Frontal cortex (tissue), 4 donors: ENCODE data around the gene PDZK1. TPM values are rescaled to one million over a fixed set of nuclear protein-coding genes. Genes with fewer than 3 reads are reported as not detected.
"Not testable (repeated sequence)": the region's sequence is repeated elsewhere in the genome, so short reads cannot be mapped to it uniquely, and the experiment has no call there.

Experiments used
- DNase-seq, 2 donors: peaks; one replicate each; pipeline ENCODE4 v3.0.0; 2012; ENCODE audit warnings: low spot score in 2 of 2
- FAIRE-seq: peaks from 2 replicates; lab custom pipeline; 2012; peaks lifted over from hg19 to GRCh38; lab: Jason Lieb, UNC
- total RNA-seq: library from RNA; depleted of rRNA; stranded (reverse); fragments of >200 nt; gene quantifications from one replicate; pipeline ENCODE4 v1.2.3, GENCODE V29; 2014
- donor health status: control.
- donor health status: control.
- donor health status: control.

The PDZK1 gene
- total RNA-seq, 1 donor from 2014 or later: 0.82 TPM

GRCh38 chr1:145714524-145715111 lies 7.5 kb upstream of the PDZK1 start:
- FAIRE-seq (no peak), DNase-seq (no peak)

DNA sequence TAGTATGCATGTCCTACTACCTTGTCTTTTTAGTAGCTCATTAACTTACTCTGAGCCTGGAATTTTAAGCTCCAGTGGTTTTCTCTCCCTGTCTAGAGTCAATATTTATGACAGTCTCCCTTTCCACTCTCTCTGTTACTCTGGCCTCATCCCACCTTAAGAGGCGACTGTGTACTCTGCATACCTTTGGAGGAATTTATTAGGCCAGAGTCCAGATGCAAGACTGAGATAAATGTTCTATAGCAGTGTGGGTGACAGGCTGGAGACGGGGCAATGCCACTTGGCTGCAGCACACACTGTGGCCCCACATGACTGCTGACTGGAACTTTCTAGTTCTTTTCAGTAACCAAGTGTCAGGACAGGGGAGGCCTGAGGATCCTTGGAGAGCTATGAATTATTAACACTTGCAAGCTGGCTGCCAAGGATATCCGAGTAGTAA lies 4.1 kb upstream of the PDZK1 start:
- FAIRE-seq (no peak), DNase-seq (no peak)

GRCh38 chr1:145710291-145711027 lies 3.3 kb upstream of the PDZK1 start:
- DNase-seq (no peak), FAIRE-seq (no peak)

GRCh38 chr1:145708063-145708462 lies 895 bp upstream of the PDZK1 start:
- FAIRE-seq (no peak), DNase-seq (no peak)

GRCh38 chr1:145706086-145706664 lies 993 bp downstream of the PDZK1 start:
- FAIRE-seq: no peak
- no peak for DNase-seq

DNA sequence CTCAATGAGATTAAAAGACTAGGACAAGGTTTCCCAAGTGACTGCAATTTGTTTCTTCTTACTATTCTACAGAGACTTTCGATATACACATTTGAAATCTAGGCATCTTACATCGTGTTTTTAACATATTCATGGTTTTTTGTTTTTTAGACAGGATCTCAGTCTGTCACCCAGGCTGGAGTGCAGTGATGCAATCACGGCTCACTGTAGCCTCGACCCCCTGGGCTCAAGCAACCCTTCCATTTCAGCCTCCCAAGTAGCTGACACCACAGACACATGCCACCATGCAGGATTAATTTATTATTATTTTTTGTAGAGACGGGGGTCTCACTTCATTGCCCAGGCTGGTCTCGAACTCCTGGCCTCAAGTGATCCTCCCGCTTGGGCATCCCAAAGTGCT lies 1.5 kb downstream of the PDZK1 start:
- DNase-seq (no peak), FAIRE-seq (no peak)

DNA sequence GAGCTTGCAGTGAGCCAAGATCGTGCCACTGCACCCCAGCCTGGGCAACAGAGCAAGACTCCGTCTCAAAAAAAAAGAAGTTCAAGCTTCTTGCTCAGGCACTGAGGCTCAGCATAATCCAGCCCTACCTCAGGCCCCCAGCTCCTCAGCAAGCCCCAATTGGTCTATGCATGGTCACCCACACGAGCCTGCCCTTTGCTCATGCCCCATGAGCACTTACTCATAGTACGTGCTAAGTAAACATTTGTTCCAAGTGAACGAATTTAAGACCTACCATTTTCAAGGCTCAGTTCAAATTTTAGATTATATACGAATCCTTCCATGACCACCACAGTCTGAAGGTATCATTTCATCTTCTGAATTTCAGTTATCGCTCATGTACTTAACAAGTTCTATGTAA lies 4.3 kb downstream of the PDZK1 start:
- DNase-seq (no peak), FAIRE-seq (no peak)

GRCh38 chr1:145702052-145702451 lies 5.1 kb downstream of the PDZK1 start:
- DNase-seq: no peak
- no peak for FAIRE-seq

- DNase-seq (no peak), FAIRE-seq (no peak)
These were observed 5.8 kb downstream of the PDZK1 start for GRCh38 chr1:145701306-145701862.

GRCh38 chr1:145696630-145696960 lies 10.6 kb downstream of the PDZK1 start:
- FAIRE-seq (no peak), DNase-seq (no peak)

GRCh38 chr1:145695821-145696629 lies 11.1 kb downstream of the PDZK1 start:
- FAIRE-seq: no peak
- DNase-seq: no peak

GRCh38 chr1:145692785-145693443 lies 14.3 kb downstream of the PDZK1 start:
- FAIRE-seq (no peak), DNase-seq (no peak)

DNA sequence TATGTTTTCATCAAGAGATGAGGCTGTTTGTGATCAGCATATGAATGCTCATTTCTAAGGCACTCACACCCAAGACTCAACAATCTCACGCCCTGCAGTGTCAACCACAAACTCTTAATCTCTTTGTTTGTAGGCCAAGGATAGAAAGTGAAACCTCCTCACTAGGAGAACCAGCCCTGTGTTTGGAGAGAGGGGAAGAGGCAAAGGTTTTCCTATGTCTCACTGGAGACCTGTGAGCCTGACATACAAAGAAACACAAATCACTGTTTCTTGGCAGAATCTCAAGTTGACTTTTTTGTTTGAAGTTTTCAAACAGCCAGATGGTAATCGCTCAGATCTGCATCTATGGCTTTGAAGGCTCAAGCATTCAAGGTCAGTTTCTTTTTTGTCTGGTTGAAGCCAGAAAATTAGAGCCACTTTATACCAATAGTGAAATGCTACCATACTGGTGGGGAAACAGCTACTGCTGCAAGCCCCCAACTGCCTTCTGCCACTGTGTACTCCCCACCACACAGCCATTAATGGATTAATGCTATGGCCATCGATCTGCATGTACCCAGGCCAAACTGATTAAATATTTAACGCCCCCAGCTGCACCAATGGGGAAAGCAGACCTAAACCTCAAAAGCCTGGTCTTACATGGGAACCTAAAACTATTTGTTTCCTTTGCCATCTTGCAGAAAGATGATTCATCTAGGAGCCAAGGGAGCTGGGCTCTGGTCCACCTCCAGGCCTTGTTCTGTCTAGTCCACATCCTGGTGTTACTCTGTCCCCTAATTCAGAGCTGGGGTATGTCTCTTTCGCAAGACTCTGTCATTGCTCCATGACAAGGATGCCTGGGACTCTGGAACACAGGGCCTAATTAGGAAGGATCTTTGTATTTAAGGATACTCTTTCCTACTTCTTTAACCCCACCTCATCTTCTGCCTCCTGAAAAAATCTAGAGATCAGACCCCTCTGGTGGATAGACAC lies 16.3 kb downstream of the PDZK1 start:
- DNase-seq: no peak

GRCh38 chr1:145689922-145690321 lies 17.2 kb downstream of the PDZK1 start:
- DNase-seq (no peak), FAIRE-seq (no peak)

More for the DNA sequence above, 16.3 kb downstream of the PDZK1 start:
- no peak for FAIRE-seq

DNA sequence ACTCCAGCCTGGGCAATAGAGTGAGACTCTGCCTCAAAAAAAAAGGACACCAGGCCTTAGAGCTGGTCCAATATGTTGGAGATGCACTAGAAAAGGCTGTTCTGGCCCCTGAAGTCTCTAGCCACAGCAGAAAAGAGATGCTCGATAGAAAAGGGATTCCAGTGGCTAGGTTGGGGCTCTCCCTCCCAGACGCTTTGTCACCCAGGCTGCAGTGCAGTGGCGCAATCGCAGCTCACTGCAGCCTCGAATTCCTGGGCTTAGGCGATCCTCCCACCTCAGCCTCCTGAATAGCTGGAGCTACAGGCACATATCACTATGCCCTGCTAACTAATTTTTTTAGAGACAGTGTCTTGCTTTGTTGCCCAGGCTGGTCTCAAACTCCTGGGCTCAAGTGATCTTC lies 18.2 kb downstream of the PDZK1 start:
- DNase-seq (no peak), FAIRE-seq (no peak)

DNA sequence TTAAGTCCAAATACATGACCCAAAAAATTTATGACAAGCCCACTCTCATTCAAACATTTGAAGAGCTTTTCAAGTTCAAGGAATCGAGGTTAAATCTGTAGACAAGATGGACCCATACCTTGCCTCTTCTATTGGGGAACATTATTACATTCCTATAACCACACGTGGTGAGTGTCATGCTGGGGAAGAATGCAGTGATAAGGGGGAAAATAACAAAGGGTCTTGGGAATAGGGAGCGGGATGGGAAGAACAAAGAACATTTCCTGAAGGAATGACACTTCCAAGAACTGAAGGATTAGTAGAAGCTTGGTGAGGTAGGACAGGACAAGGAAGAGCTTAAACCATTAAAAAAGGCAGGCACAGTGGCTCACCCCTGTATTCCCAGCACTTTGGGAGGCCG lies 18.8 kb downstream of the PDZK1 start:
- DNase-seq (no peak), FAIRE-seq (no peak)

- not testable (repeated sequence) for FAIRE-seq, DNase-seq
These were observed 21.1 kb downstream of the PDZK1 start for GRCh38 chr1:145686078-145686477.

DNA sequence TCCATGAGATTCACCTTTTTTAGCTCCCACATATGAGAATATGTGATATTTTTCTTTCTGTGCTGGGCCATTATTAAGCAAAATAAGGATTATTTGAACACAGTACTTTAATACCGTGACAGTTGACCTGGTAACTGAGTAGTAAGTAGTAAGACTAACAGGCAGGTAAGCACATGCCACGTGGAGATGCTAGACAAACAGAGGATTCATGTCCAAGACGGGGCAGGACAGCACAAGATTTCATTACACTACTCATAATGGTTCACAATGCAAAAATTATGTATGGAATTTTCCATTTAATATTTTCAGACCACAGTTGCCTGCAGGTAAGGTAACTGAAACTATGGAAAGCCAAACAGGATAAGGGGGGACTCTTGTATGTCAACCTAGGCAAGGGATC lies 22.3 kb downstream of the PDZK1 start:
- not testable (repeated sequence) for FAIRE-seq, DNase-seq

DNA sequence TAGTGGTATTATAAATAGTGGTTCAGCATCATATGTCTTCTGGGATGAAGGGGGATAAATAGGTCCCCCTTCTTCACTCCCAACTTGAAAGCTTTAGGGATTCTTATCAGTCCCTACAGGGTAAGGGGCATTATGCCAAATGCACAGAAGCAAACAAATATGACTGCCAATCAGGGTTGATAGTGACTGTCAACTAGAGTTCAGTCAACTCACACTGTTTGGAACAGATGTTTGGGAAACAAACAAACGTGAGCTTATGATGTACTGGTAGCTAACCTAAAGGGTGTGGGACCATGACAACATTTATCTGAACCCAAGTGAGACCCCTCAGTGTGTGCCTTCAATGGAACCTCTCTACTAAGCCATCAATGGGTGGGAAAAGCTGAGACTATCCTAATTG lies 34.0 kb downstream of the PDZK1 start:
- not testable (repeated sequence) for FAIRE-seq

More for the DNA sequence above, 34.0 kb downstream of the PDZK1 start:
- DNase-seq: not testable (repeated sequence)
